ENCODE results near the gene DCLK1.

DNA sequence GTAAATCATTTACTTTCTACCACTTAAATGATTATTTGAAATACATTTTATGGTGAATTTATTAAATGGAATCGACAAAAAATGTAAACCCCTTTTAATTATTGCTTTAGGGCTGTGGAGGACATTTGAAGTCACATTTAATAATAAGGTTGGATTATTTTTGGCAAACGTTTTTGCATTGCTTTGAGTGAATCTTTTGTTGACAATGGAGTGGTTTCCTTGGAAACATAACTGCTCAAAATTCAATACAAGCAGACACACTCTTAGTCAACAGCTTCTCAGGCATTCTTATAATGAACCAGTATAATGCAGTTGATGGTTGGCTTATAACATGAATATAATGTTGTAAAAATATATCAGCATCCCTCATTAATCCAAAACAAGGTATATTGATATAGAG, 104.7 kb downstream of the DCLK1 start:
- TF ChIP-seq EZH2 (IDR thresholded peaks at IDR 0.05; ENCODE audit: insufficient read depth, poor library complexity, severe bottlenecking): no peak
- no peak for TF ChIP-seq EZH2phosphoT487 (IDR thresholded peaks at IDR 0.05; ENCODE audit: insufficient read depth, low read depth)
